VCaP (cell line): ENCODE results near the gene GFPT2.
A peak's percentile ranks its signal among the peaks of the same experiment; 100 is the strongest.
"Not testable (repeated sequence)": the region's sequence is repeated elsewhere in the genome, so short reads cannot be mapped to it uniquely, and the experiment has no call there.

Experiments used
- H3K27ac ChIP-seq: fragments of 450-650 bp; 2 replicates; pipeline ENCODE4 v1.5.1; 2017
- CTCF ChIP-seq: fragments of 450-650 bp; conservative IDR thresholded peaks from 2 replicates; pipeline ENCODE4 v1.5.1; 2017; ENCODE audit warnings: mild to moderate bottlenecking, moderate library complexity

Gene GFPT2

GRCh38 chr5:180301253-180301652 is 51.9 kb downstream of the GFPT2 start:
- no peak for TF ChIP-seq CTCF

GRCh38 chr5:180299526-180299925 is 53.6 kb downstream of the GFPT2 start:
- TF ChIP-seq CTCF: no peak
- no peak overlapping the region for H3K27ac ChIP-seq

More at GRCh38 chr5:180301253-180301652, 51.9 kb downstream of the GFPT2 start:
- H3K27ac ChIP-seq: no peak overlapping the region; the same call in 1 of the 2 replicates

GRCh38 chr5:180299014-180299413 is 54.1 kb downstream of the GFPT2 start:
- not testable (repeated sequence) for H3K27ac ChIP-seq

GRCh38 chr5:180297587-180298282 is 55.4 kb downstream of the GFPT2 start:
- no peak for TF ChIP-seq CTCF

DNA sequence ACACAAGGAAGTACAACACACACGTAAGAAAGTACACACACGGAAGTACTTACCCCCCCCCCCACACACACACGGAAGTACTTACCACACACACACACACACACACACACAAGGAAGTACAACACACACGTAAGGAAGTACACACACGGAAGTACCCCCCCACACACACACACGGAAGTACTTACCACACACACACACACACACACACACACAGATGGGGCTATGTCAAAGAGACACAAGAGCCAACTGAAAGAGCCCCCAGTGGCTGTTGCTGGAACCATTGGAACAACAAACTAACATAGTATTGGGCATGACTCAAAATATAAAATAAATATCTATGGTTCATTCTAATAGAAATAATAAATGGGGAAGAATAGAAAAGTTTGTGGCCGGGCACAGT is 56.4 kb downstream of the GFPT2 start:
- no peak for TF ChIP-seq CTCF
- H3K27ac ChIP-seq: no peak overlapping the region

More at GRCh38 chr5:180297587-180298282, 55.4 kb downstream of the GFPT2 start:
- no peak overlapping the region for H3K27ac ChIP-seq

GRCh38 chr5:180294913-180295555 is 58.1 kb downstream of the GFPT2 start:
- no peak for TF ChIP-seq CTCF
- H3K27ac ChIP-seq: peak overlapping the region; percentile 97; the same call in 1 of the 2 replicates

GRCh38 chr5:180294411-180294810 is 58.7 kb downstream of the GFPT2 start:
- no peak for TF ChIP-seq CTCF
- H3K27ac ChIP-seq: peak overlapping the region; percentile 97
